HUES64 (cell line): ENCODE results near the gene LRBA.

ENCODE experiments used
- H3K27ac ChIP-seq: 2 replicates; pipeline ENCODE4 v1.7.0; 2013; ENCODE audit warnings: low read depth, low read length, inconsistent platforms
- H3K27me3 ChIP-seq: 2 replicates; pipeline ENCODE4 v1.6.1; 2013; ENCODE audit warnings: mild to moderate bottlenecking, low read length; ENCODE audit not compliant: insufficient read depth
- H3K36me3 ChIP-seq: 2 replicates; pipeline ENCODE4 v1.6.1; 2013; ENCODE audit warnings: mild to moderate bottlenecking, low read length; ENCODE audit not compliant: insufficient read depth
- H3K4me1 ChIP-seq: 2 replicates; pipeline ENCODE4 v1.6.1; 2013; ENCODE audit warnings: mild to moderate bottlenecking, low read length, moderate library complexity; ENCODE audit not compliant: insufficient read depth
- H3K4me3 ChIP-seq: 2 replicates; pipeline ENCODE4 v1.5.1; 2013; ENCODE audit warnings: mild to moderate bottlenecking, low read length, moderate library complexity
- H3K9ac ChIP-seq: 2 replicates; pipeline ENCODE4 v1.6.1; 2013; ENCODE audit warnings: mild to moderate bottlenecking, low read depth, low read length
- H3K9me3 ChIP-seq: 2 replicates; pipeline ENCODE4 v1.6.1; 2013; ENCODE audit warnings: low read depth, low read length; ENCODE audit not compliant: insufficient read depth
- WGBS: fragments of 150-250, 120-280 bp; methylation state at CpG from one replicate; pipeline ENCODE4 v1.1.7; 2013; ENCODE audit warnings: missing lambda C conversion rate; 5-methylcytosine and 5-hydroxymethylcytosine counted together

LRBA gene

DNA sequence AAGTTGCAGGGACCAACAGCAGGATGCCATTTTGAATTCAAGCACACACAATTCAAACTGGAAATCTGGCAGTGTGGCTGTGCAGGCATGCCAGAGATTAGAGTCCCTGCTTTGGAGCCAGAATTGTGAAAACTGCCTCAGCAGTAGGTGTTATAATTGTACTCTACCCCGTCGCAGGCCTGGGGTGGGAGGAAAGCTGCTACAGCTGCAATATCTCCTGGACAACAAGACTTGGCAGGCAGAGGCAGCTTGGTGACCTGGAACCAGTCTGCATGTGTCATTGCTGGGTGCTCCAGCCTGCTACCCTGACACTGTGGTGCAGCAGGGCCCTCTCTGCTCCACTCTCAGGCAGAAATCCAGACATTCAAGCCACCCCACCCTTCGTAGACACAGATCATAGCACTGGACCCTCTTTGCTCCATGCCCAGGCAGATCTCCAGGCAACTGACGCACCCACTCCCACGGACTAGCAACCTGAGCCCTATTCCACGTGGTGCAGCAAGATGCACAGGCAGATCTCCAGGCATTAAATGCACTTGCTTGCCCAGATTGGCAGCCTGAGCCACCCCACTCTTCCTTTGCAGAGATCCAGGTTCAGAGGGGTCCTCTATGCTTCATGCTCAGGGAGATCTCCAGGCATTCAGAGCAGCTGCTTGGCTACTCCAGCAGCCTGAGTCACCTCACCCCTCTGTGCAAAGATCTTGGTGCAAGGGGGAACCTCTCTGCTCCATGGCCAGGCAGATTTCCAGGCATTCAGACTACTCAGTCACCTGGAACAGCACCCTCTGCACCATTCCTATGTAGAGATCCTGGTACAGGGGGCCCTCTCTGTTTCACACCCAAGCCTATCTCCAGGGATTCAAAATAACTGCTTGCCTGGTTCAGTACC is 140.5 kb downstream of the LRBA start:
- Histone ChIP-seq H3K4me1 (no peaks in the 10 kb centered on the region), H3K9me3 (no peaks in the 10 kb centered on the region), H3K4me3 (no peak overlapping the region), H3K27me3 (no peaks in the 10 kb centered on the region), H3K9ac (no peak overlapping the region), H3K36me3 (peaks cover 12% of the 10 kb centered on the region), H3K27ac (no peak overlapping the region)
- WGBS: 93% methylated on average over 6 of the region's 6 CpGs

DNA sequence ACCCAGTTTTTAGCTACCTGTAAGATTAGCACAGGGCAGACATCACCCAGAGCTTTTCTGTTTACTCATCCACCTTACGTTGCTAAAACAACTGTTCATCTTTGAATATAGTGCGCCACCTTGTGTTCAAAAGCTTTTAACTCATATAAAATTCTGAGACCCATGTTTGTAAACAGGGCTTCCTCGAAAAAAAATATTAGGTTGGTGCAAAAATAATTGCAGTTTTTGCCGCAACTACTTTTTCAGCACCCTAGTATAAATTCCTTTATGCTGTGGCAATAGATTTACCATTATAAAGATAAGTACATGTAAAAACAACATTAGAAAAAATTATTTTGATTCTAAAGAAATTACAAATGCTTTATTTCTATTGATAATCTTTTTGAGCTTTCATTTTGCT is 147.9 kb downstream of the LRBA start:
- Histone ChIP-seq H3K36me3 (peaks cover 27% of the 10 kb centered on the region), H3K9ac (no peak overlapping the region), H3K9me3 (no peaks in the 10 kb centered on the region), H3K27ac (no peak overlapping the region), H3K4me3 (no peak overlapping the region), H3K27me3 (no peaks in the 10 kb centered on the region), H3K4me1 (no peaks in the 10 kb centered on the region)
- WGBS: 20% methylated on average over 2 of the region's 4 CpGs

DNA sequence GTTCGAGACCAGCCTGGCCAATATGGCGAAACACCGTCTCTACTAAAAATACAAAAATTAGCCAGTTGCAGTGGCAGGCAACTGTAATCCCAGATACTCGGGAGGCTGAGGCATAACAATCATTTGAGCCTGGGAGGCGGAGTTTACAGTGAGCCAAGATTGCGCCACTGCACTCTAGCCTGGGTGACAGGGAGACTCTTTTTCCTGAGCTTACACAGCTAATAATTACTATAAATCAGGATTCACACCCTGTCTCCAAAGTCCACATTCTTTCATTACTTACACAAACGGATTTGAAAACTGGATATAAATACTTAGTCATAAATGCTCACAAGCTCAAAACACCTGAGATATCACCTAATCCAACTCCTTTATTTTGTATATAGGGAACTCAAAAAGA is 151.6 kb downstream of the LRBA start:
- WGBS: 91% methylated on average over 7 of the region's 7 CpGs
- H3K36me3 ChIP-seq: peaks cover 15% of the 10 kb centered on the region; the same call in 1 of the 2 replicates

DNA sequence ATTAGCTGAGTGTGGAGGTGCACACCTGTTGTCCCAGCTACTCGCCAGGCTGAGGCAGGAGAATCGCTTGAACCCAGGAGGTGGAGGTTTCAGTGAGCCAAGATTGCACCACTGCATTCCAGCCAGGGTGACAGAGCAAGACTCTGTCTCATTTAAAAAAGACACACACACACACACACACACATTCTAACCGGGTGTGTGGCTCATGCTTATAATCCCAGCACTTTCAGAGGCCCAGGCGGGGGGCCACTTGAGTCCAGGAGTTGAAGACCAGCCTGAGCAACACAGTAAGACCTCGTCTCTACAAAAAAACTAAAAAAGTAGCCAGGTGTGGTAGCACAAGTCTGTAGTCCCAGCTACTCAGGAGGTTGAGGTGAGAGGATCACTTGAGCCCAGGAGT is 152.3 kb downstream of the LRBA start:
- Histone ChIP-seq H3K9ac (no peak overlapping the region), H3K9me3 (no peaks in the 10 kb centered on the region), H3K27me3 (no peaks in the 10 kb centered on the region), H3K4me3 (no peak overlapping the region), H3K4me1 (no peaks in the 10 kb centered on the region), H3K36me3 (peaks cover 11% of the 10 kb centered on the region; the same call in 1 of the 2 replicates), H3K27ac (no peak overlapping the region)
- 91% methylated on average over 5 of the region's 5 CpGs for WGBS

More for the DNA sequence above, 151.6 kb downstream of the LRBA start:
- Histone ChIP-seq H3K9ac (no peak overlapping the region), H3K4me1 (no peaks in the 10 kb centered on the region), H3K9me3 (no peaks in the 10 kb centered on the region), H3K4me3 (no peak overlapping the region), H3K27ac (no peak overlapping the region), H3K27me3 (no peaks in the 10 kb centered on the region)

DNA sequence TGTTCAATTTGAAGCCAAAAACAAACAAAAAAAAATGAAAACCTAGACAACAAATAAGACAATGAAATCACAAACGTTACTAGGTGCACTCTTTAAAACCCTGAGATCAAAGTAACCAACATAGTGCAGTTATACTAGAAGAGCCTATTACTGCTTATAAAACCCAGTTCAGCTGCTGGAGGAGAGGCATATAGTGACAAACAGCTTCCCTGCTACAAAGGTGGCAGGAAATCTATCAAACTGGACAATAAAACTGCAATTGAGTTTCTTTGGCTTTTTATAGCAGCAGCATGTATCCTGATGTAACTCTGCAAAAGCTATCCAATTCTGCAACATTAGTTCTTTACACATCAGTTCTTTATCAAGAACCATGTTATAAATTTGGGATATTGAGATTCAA is 155.6 kb downstream of the LRBA start:
- H3K27ac ChIP-seq: no peak overlapping the region
- H3K27me3 ChIP-seq: no peaks in the 10 kb centered on the region
- H3K4me3 ChIP-seq: no peak overlapping the region
- no peaks in the 10 kb centered on the region for H3K9me3 ChIP-seq
- 97% methylated on average over 1 of the region's 1 CpG for WGBS
- H3K9ac ChIP-seq: no peak overlapping the region
- H3K4me1 ChIP-seq: no peaks in the 10 kb centered on the region
- H3K36me3 ChIP-seq: no peaks in the 10 kb centered on the region

DNA sequence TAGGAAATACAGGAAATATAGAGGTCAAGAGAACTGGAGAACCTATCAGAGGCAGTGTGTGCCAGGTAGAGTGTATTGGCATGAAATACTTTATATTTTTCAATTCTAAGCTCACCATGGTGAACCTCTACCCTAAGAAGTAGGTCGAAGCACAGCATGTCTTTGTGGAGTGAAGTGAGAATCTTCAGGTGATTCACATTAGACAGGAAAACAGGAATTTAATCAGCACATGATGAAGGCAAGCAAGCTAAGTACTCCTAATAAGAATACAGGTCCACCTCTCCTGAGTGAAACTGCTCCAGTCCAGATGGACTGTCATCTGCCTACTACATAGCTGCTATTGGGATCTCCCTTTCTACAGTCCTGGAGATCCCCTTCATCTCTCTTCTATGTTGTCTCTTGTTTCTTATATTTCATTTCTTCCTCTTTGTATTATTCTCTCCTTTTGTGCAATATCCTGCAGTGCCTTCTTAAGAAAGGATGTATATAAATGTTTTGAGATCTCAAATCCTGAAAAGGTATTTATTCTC is 159.0 kb downstream of the LRBA start:
- no peak overlapping the region for H3K9ac ChIP-seq
- WGBS: 100% methylated on average over 1 of the region's 1 CpG
- no peaks in the 10 kb centered on the region for H3K27me3 ChIP-seq
- no peak overlapping the region for H3K27ac ChIP-seq
- H3K4me3 ChIP-seq: no peak overlapping the region
- no peaks in the 10 kb centered on the region for H3K4me1 ChIP-seq
- no peaks in the 10 kb centered on the region for H3K9me3 ChIP-seq
- peaks cover 17% of the 10 kb centered on the region for H3K36me3 ChIP-seq

DNA sequence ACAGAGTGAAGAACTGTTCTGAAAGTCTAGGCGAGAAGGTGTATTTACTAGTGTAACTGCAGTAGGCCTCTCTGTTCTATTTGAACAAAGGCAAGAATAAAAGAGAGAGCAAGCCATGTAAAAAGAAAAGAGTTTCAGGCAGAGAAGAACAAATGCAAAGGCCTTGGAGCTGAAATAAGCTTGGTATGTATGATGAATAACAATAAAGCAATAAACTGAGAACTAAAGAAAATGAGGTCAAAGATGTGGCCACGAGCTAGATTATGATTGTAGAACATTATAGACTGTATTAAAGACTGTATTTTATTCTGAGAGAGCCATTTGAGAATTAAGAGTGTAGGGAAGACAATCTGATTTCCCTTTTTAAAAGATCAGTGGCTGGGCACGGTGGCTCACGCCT is 160.5 kb downstream of the LRBA start:
- H3K9me3 ChIP-seq: no peaks in the 10 kb centered on the region
- no peaks in the 10 kb centered on the region for H3K27me3 ChIP-seq
- no peak overlapping the region for H3K9ac ChIP-seq
- WGBS: 89% methylated on average over 4 of the region's 4 CpGs
- H3K4me1 ChIP-seq: no peaks in the 10 kb centered on the region
- peaks cover 25% of the 10 kb centered on the region for H3K36me3 ChIP-seq
- no peak overlapping the region for H3K27ac ChIP-seq
- no peak overlapping the region for H3K4me3 ChIP-seq

DNA sequence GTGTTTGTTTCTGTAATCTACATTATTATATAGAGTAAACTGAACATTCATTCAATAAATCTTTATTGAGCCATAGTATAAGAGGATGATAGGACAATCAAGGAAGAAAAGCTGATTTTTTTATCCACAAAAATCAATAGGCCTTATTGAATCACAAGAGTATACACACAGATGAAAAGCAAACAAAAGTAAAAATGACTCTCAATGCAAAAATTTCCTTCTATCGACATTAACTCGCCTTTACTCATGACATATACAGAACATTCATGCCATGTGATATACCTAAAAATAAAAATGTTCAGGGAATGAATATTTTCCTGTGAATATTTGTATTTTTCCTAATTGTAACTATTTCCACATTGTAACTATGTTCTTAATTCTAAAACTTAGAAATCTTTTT is 161.2 kb downstream of the LRBA start:
- Histone ChIP-seq H3K9ac (no peak overlapping the region), H3K27ac (no peak overlapping the region), H3K4me3 (no peak overlapping the region), H3K9me3 (no peaks in the 10 kb centered on the region), H3K4me1 (peaks cover 5% of the 10 kb centered on the region; the same call in 1 of the 2 replicates), H3K27me3 (no peaks in the 10 kb centered on the region), H3K36me3 (peaks cover 32% of the 10 kb centered on the region)
- WGBS: 100% methylated on average over 2 of the region's 2 CpGs

DNA sequence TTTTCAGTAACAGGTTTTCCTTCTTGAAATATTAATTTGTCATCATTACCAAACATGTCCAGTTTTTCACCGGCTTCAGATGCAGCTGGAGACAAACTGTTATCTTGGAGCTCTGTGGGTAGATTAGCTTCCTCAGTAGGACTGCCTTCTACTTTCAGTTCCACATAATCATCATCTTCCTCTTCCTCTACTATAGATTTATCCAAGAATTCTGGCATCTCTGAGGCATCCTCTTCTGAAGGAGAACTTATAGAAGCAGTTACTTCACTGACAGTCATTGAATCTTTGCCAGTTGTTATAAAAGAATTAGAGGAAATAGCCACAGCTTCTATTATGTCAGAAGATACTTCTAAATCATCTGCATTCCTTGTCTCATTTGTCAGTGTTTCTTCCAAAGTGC is 162.9 kb downstream of the LRBA start:
- no peak overlapping the region for H3K4me3 ChIP-seq
- H3K36me3 ChIP-seq: peaks cover 45% of the 10 kb centered on the region
- H3K27ac ChIP-seq: no peak overlapping the region
- H3K27me3 ChIP-seq: no peaks in the 10 kb centered on the region
- no peak overlapping the region for H3K9ac ChIP-seq
- 93% methylated on average over 1 of the region's 1 CpG for whole genome bisulfite sequencing
- no peaks in the 10 kb centered on the region for H3K9me3 ChIP-seq
- H3K4me1 ChIP-seq: peaks cover 6% of the 10 kb centered on the region; the same call in 1 of the 2 replicates

DNA sequence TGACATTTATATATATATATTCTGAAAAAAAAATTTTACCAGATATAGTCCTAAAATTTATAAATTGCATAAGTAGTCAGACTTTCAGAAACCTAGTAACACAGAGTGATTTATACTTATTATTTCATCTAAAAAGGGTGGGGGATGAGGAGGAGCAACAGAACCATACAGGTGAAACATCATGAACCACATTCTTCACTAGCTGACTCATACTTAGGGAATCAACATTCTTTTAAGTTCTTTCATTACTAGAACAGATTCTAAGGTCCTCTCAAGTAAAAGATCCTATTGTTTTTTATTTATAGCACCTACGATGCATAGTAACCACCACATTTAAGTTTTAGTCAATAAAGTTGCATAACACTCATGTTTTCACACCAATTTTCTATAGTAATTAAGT is 166.1 kb downstream of the LRBA start:
- peaks cover 59% of the 10 kb centered on the region for H3K36me3 ChIP-seq
- no peak overlapping the region; the same call in 1 of the 2 replicates for H3K27ac ChIP-seq
- H3K4me3 ChIP-seq: no peak overlapping the region
- 93% methylated on average over 1 of the region's 1 CpG for WGBS
- no peaks in the 10 kb centered on the region for H3K27me3 ChIP-seq
- H3K4me1 ChIP-seq: peaks cover 6% of the 10 kb centered on the region; the same call in 1 of the 2 replicates
- H3K9ac ChIP-seq: no peak overlapping the region
- no peaks in the 10 kb centered on the region for H3K9me3 ChIP-seq

DNA sequence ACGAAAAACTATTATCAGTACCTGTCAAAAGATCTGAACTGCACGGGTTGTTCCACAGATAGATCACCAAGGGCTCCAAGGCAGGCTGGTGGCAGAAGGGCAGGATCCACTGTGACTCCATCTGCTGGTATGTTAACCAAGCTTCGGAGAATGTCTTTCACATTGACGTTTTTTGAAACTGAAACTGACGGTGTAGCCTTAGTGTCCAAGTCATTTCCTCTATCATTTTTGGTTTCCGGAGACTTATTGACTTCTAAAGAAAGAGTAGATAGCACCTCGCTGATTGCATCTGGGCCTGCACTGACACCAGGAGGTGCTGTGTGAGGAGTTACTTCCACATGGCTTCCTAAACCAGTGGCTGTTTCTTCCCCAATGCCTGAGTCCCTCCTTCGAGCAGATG is 186.9 kb downstream of the LRBA start:
- whole genome bisulfite sequencing: 94% methylated on average over 8 of the region's 8 CpGs
- H3K9me3 ChIP-seq: no peaks in the 10 kb centered on the region

More for the DNA sequence above, 186.9 kb downstream of the LRBA start:
- Histone ChIP-seq H3K4me1 (no peaks in the 10 kb centered on the region), H3K4me3 (no peak overlapping the region), H3K27me3 (no peaks in the 10 kb centered on the region), H3K27ac (no peak overlapping the region), H3K36me3 (peaks cover 33% of the 10 kb centered on the region), H3K9ac (no peak overlapping the region)
